Measurements from ENCODE around the gene MYRFL.

- TF ChIP-seq EP300 (IDR thresholded peaks at IDR 0.05; ENCODE audit: borderline replicate concordance in 1 of 2, low read depth in 2 of 2, low read length in 2 of 2): no peak
- no peak for TF ChIP-seq TCF12 (IDR thresholded peaks at IDR 0.05; ENCODE audit: low read depth, low read length)
- no peak for TF ChIP-seq CTBP2 (IDR thresholded peaks at IDR 0.05; ENCODE audit: borderline replicate concordance, insufficient read depth, insufficient read length, low read length)
- no peak for TF ChIP-seq CTCF (IDR thresholded peaks at IDR 0.05; ENCODE audit: control extremely low read depth in 1 of 3, insufficient read depth in 1 of 3, low read depth in 1 of 3, low read length in 3 of 3)
These were observed 4.0 kb upstream of the MYRFL start for GRCh38 chr12:69821032-69821455.
